ENCODE results near the gene EIF3L.

Gene EIF3L

DNA sequence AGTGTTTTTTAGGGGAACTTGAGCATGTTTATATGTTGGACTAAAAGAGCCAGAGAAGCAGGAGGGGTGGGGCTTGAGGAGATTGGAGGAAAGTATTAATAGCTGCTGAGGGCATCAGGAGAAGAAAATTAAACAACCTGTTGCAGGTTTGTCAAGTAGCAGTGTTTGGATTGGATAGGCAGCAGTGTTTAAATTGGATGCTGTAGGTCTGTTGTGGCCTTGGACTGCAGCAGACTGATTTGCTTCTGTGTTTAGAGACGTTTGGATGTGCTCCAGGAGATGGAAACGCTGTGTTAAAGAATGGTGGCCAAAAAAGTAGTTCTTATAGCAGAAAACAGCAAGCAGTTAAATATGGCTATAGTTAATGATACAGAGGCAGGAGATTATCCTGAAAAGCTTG is 5.7 kb downstream of the EIF3L start:
- peaks cover 30% of the 10 kb centered on the region for H3K79me2 ChIP-seq (ENCODE audit: insufficient read depth, low read depth)
- no peak overlapping the region for H3K27ac ChIP-seq
- TF ChIP-seq, protein P1, sequence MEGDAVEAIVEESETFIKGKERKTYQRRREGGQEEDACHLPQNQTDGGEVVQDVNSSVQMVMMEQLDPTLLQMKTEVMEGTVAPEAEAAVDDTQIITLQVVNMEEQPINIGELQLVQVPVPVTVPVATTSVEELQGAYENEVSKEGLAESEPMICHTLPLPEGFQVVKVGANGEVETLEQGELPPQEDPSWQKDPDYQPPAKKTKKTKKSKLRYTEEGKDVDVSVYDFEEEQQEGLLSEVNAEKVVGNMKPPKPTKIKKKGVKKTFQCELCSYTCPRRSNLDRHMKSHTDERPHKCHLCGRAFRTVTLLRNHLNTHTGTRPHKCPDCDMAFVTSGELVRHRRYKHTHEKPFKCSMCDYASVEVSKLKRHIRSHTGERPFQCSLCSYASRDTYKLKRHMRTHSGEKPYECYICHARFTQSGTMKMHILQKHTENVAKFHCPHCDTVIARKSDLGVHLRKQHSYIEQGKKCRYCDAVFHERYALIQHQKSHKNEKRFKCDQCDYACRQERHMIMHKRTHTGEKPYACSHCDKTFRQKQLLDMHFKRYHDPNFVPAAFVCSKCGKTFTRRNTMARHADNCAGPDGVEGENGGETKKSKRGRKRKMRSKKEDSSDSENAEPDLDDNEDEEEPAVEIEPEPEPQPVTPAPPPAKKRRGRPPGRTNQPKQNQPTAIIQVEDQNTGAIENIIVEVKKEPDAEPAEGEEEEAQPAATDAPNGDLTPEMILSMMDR (conservative IDR thresholded peaks at IDR 0.05; ENCODE audit: low read depth, low read length) = no peak
- no peak overlapping the region for H2AFZ ChIP-seq (ENCODE audit: low read depth)
- no peak overlapping the region for H3K4me3 ChIP-seq (IDR thresholded peaks at IDR 0.05; ENCODE audit: insufficient read depth, low read depth, low read length)
- H4K20me1 ChIP-seq (ENCODE audit: insufficient read depth) = 0 out of 2 replicates have a peak, but pooled peaks cover 3% of the 10 kb centered on the region
- H3K4me2 ChIP-seq = no peak overlapping the region
- H3K36me3 ChIP-seq (ENCODE audit: insufficient read depth) = peaks cover 29% of the 10 kb centered on the region; the same call in 1 of the 2 replicates
- H3K27me3 ChIP-seq (ENCODE audit: insufficient read depth, low read depth) = no peaks in the 10 kb centered on the region
- H3K9ac ChIP-seq = no peak overlapping the region
- peaks cover 11% of the 10 kb centered on the region for H3K4me1 ChIP-seq (ENCODE audit: low read depth, poor library complexity, severe bottlenecking)

GRCh38 chr22:37855462-37855861 is 6.2 kb downstream of the EIF3L start:
- no peak overlapping the region for H3K27ac ChIP-seq
- H2AFZ ChIP-seq (ENCODE audit: low read depth) = no peak overlapping the region
- 0 out of 2 replicates have a peak, but pooled peaks cover 3% of the 10 kb centered on the region for H4K20me1 ChIP-seq (ENCODE audit: insufficient read depth)
- H3K36me3 ChIP-seq (ENCODE audit: insufficient read depth) = peaks cover 33% of the 10 kb centered on the region; the same call in 1 of the 2 replicates
- H3K27me3 ChIP-seq (ENCODE audit: insufficient read depth, low read depth) = no peaks in the 10 kb centered on the region
- H3K4me1 ChIP-seq (ENCODE audit: low read depth, poor library complexity, severe bottlenecking) = peaks cover 6% of the 10 kb centered on the region
- TF ChIP-seq, protein P1 (conservative IDR thresholded peaks at IDR 0.05; ENCODE audit: low read depth, low read length) = no peak
- no peak overlapping the region for H3K4me2 ChIP-seq
- H3K4me3 ChIP-seq (IDR thresholded peaks at IDR 0.05; ENCODE audit: insufficient read depth, low read depth, low read length) = no peak overlapping the region
- peaks cover 24% of the 10 kb centered on the region for H3K79me2 ChIP-seq (ENCODE audit: insufficient read depth, low read depth)
- no peak overlapping the region for H3K9ac ChIP-seq

GRCh38 chr22:37860796-37861421 is 11.7 kb downstream of the EIF3L start:
- Histone ChIP-seq H3K9ac (no peak overlapping the region), H3K4me3 (IDR thresholded peaks at IDR 0.05; ENCODE audit: insufficient read depth, low read depth, low read length) (no peak overlapping the region), H3K27ac (no peak overlapping the region), H3K36me3 (ENCODE audit: insufficient read depth) (peaks cover 20% of the 10 kb centered on the region), H3K4me1 (ENCODE audit: low read depth, poor library complexity, severe bottlenecking) (peaks cover 4% of the 10 kb centered on the region), H4K20me1 (ENCODE audit: insufficient read depth) (no peaks in the 10 kb centered on the region), H2AFZ (ENCODE audit: low read depth) (no peak overlapping the region), H3K27me3 (ENCODE audit: insufficient read depth, low read depth) (no peaks in the 10 kb centered on the region), H3K79me2 (ENCODE audit: insufficient read depth, low read depth) (peaks cover 4% of the 10 kb centered on the region; the same call in 1 of the 2 replicates), H3K4me2 (no peak overlapping the region)
- TF ChIP-seq, protein P1 (conservative IDR thresholded peaks at IDR 0.05; ENCODE audit: low read depth, low read length) = no peak

- H3K4me1 ChIP-seq (ENCODE audit: low read depth, poor library complexity, severe bottlenecking) = peaks cover 4% of the 10 kb centered on the region
- H2AFZ ChIP-seq (ENCODE audit: low read depth) = no peak overlapping the region
- peaks cover 7% of the 10 kb centered on the region; the same call in 1 of the 2 replicates for H3K79me2 ChIP-seq (ENCODE audit: insufficient read depth, low read depth)
- H3K4me3 ChIP-seq (IDR thresholded peaks at IDR 0.05; ENCODE audit: insufficient read depth, low read depth, low read length) = no peak overlapping the region
- no peaks in the 10 kb centered on the region for H4K20me1 ChIP-seq (ENCODE audit: insufficient read depth)
- H3K9ac ChIP-seq = no peak overlapping the region
- TF ChIP-seq, protein P1 (conservative IDR thresholded peaks at IDR 0.05; ENCODE audit: low read depth, low read length) = no peak
- no peak overlapping the region for H3K27ac ChIP-seq
- H3K36me3 ChIP-seq (ENCODE audit: insufficient read depth) = peaks cover 17% of the 10 kb centered on the region
- H3K4me2 ChIP-seq = no peak overlapping the region
- no peaks in the 10 kb centered on the region for H3K27me3 ChIP-seq (ENCODE audit: insufficient read depth, low read depth)
Measured at GRCh38 chr22:37862570-37863325, 13.5 kb downstream of the EIF3L start.
